ENCODE data around the gene CDH4.
"Not testable (repeated sequence)": the region's sequence is repeated elsewhere in the genome, so short reads cannot be mapped to it uniquely, and the experiment has no call there.

DNA sequence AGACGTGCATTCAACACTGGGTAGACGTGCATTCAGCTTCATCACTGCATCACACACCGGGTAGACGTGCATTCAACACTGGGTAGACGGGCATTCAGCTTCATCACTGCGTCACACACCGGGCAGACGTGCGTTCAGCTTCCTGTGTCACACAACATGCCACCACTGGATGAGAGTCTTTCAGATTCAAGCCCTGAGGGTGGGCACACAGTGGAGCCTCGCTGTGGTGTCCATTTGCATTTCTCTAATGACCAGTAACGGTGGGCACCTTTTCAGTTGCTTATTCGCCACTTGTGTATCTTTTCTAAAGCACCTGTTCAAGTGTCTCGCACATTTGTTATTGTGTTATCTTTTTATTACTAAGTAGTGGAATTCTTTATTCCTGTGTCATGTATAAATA is 719.5 kb downstream of the CDH4 start:
- TF ChIP-seq, protein P1, sequence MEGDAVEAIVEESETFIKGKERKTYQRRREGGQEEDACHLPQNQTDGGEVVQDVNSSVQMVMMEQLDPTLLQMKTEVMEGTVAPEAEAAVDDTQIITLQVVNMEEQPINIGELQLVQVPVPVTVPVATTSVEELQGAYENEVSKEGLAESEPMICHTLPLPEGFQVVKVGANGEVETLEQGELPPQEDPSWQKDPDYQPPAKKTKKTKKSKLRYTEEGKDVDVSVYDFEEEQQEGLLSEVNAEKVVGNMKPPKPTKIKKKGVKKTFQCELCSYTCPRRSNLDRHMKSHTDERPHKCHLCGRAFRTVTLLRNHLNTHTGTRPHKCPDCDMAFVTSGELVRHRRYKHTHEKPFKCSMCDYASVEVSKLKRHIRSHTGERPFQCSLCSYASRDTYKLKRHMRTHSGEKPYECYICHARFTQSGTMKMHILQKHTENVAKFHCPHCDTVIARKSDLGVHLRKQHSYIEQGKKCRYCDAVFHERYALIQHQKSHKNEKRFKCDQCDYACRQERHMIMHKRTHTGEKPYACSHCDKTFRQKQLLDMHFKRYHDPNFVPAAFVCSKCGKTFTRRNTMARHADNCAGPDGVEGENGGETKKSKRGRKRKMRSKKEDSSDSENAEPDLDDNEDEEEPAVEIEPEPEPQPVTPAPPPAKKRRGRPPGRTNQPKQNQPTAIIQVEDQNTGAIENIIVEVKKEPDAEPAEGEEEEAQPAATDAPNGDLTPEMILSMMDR (IDR thresholded peaks at IDR 0.05) = not testable (repeated sequence)
- TF ChIP-seq EZH2, EZH2phosphoT487 (IDR thresholded peaks at IDR 0.05): not testable (repeated sequence)

Data from neural progenitor cell (in vitro differentiated cells).